HG03045 (cell line): ENCODE results near the gene OBP2A.
"Not testable (repeated sequence)": the region's sequence is repeated elsewhere in the genome, so short reads cannot be mapped to it uniquely, and the experiment has no call there.

Experiments used
- ATAC-seq: cut with Tn5 transposase; IDR thresholded peaks from one replicate; pipeline ENCODE4 v1.9.1; 2021; ENCODE audit warnings: mild to moderate bottlenecking, moderate library complexity; ENCODE audit not compliant: unreplicated experiment

The OBP2A gene

DNA sequence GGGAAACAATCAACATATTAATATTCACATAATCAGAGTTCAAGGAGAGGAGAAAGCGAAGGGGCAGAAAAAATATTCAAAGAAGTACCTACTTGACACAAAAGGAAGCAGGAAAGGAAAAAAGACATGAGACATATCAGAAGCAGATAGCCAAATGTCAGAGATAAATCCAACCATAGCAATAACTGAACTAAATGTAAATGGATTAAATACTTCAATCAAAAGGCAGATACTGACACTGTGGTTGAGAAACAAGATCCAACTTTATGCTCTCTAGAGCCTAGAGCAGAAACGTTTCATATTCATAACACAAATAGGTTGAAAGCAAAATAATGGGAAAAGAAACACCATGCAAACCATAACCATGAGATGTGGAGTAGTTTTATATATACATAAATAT, 36.5 kb upstream of the OBP2A start:
- ATAC-seq = no peak

- no peak for ATAC-seq
Observed at GRCh38 chr9:135512241-135512603, 33.7 kb upstream of the OBP2A start.

GRCh38 chr9:135512904-135513303, 33.0 kb upstream of the OBP2A start:
- ATAC-seq = no peak

DNA sequence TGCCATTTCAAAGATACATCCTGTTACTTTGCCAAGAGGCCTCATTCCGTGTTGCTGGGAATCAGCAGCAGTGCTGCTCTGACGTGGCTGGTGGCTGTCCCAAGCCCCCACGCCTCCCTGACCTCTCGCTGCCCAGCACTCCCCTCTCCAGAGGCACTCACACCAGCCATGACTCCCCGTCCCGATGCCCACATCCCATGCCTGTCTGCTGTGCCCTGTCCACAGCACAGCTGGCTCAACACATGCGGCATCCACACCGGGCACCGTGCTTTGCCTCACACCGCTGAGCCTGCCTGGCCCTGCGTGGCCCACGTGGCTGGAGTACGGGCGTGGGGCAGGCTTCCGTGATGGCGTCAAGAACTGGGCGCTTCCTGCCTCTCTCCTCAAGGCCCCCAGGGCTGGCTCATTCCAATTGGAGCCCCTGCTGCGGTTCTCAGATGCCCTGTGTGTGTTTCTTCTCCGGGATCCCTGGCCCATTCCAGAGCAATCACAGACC, 32.5 kb upstream of the OBP2A start:
- ATAC-seq = no peak

DNA sequence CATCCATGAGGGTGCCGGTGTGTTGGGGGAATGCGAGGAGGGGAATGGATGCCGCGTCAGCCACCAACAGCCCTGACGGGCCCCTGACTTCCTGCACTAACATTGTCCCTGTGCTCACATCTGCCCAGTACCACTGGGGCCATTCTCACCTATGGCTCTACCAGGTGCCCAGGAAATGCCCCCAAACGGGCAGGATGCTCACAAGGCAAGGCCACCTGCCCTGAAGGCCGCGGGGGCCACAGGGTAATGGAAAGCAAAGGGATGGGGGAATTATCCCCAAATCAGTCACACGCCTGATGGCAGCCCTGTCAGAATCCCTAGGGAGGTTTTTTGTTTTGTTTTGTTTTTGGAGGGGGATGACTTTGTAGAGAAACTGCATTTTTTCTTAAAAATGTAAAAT, 32.0 kb upstream of the OBP2A start:
- not testable (repeated sequence) for ATAC-seq

- ATAC-seq = no peak
Observed at GRCh38 chr9:135514342-135515082, 31.4 kb upstream of the OBP2A start.

- ATAC-seq = no peak
Observed at GRCh38 chr9:135515083-135515951, 30.6 kb upstream of the OBP2A start.

GRCh38 chr9:135516132-135516860, 29.6 kb upstream of the OBP2A start:
- no peak for ATAC-seq

- no peak for ATAC-seq
Observed at GRCh38 chr9:135517407-135517822, 28.5 kb upstream of the OBP2A start.

DNA sequence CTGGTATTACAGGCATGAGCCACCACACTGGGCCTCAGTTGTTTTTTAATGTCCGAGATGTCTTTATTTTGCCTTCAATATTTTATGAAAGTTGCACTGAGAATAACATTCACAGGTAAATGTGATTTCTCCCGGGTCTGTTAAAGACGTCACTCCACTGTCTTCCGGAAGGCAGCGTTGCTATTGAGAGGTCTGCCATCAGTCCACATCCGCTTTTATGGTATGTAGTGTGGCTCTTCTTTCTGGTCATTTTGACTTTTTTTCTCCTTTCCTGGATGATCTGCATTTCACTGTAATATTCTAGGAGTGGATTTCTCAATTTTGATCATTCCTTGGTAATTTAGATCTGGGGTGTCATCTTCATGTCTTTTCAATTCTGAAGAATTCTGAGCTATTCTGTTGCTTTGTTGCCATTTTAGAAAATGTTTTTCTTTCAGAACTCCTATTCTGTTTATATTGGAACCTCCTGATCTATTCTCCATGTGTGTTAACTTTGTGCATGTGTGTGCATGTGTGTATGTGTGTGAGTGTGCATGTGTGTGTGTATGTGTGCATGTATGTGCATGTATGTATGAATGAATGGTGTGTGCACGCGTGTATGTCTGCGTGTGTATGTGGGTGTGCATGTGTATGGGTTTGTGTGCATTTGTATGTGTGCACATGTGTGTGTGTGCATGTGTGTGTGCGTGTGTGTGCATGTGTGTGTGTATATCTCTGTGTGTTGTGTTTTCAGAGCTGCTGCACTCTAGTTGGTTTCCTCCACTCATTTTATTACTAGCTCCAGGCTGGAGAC, 26.6 kb upstream of the OBP2A start:
- ATAC-seq = no peak

GRCh38 chr9:135520916-135521607, 24.9 kb upstream of the OBP2A start, which contains the start of gene LCN1:
LCN1 (plus strand) TSS chr9:135521440; CDS start chr9:135521498, 58 bp downstream.
- ATAC-seq = no peak

DNA sequence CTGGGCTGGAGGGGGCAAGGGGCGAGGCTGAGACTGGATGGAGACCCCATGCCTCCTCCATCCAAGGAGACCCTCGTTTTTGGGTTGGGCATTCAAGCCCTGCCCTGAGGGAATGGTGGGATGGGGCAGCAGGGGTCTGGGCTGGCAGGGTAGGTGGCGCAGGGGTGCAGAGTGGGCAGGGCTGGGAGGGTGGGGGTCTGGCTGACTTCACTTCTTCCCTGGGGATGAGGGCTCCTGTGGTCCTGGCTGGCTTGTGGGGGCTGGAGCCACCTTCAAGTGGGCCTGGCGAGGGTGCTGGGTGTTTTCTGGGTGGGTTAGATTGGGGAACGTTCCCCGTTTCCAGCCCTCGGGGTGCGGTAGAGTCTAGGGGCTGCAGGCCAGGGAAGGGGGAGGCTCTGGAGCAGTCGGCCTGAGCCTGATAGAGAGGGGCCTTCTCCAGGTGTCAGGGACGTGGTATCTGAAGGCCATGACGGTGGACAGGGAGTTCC, 24.3 kb upstream of the OBP2A start:
- no peak for ATAC-seq

GRCh38 chr9:135522137-135522877, 23.6 kb upstream of the OBP2A start:
- no peak for ATAC-seq

DNA sequence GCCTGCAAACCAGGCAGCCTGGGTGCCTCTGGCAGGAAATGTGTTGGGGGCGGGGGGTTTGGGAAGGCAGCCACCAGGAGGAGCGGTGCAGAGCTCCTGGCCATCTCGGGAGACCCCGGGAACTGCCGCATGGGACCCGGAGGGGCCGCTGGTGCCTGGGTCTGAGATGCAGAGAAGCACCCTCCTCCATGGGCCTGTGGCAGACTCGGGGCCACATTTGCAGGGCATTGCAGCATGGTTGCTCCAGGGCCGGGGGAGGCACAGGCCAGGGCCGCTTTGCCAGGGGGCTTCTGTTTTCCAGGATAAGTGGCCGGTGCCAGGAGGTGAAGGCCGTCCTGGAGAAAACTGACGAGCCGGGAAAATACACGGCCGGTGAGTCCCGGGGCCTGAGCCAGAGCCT, 23.0 kb upstream of the OBP2A start:
- no peak for ATAC-seq

DNA sequence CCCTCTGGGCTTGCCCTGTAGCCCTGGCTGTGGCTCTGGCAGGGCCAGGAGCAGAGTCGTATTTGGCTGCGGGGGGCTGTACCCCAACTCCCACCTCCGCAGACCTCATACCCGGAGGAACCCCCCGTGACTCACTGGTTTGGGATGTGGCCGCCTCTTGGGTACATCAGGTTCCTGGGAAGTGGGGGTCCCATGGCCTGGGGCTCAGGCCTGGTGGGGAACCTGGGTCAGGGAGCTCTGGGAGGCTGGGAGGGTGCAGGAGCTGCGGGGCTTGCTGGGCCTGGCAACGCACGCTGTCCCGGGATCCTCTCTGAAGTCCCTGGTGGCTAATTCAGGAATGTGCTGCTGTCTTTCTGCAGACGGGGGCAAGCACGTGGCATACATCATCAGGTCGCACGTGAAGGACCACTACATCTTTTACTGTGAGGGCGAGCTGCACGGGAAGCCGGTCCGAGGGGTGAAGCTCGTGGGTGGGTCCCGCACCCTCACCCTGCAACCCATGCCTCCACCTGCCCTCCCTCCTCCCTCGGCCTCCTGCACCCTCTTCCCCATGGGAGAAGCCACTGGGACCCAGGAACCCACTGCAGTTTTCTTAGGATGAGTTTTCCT, 22.3 kb upstream of the OBP2A start:
- ATAC-seq = no peak

GRCh38 chr9:135524130-135524861, 21.6 kb upstream of the OBP2A start:
- no peak for ATAC-seq

DNA sequence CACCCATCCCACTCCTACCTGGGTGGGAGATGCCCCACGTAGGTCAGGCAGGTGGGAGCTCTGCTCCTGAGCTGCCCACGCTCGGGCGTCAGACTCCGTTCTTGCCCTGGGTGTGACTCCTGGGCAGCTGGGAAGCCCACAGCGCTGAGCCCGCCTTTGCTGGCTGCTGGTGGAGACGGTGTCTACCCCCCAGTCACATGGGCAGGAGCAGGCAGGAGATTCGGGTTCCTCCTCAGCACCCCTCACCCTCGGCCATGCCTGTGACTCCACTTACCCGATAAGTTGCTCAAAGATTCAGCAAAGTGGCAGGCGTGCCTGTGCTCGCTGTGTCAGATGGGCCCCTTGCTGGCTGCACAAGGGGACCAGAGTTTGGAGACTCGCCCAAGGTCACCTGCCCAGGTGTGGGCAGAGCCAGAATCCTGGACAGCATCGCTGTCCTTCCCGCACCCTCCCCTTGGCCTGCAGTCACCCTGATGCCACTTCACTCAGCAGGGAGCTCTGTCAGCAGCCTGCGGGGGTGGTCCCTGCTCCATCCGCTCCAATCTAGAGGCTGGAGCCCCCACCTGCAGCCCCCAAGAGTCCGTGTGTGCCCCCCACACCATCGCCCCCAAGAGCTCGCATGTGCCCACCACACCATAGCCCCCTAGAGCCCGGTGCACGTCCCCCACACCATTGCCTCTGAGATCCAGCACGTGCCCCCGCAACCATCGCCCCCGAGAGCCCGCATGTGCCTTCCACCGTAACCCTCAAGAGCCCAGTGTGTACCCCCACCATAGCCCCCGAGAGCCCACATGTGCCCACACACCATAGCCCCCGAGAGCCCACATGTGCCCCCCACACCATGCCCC, 20.5 kb upstream of the OBP2A start:
- ATAC-seq = no peak
